ENCODE results near the gene KIAA1614. TPM values are rescaled to one million over a fixed set of nuclear protein-coding genes. Genes with fewer than 3 reads are reported as not detected.
A peak's percentile ranks its signal among the peaks of the same experiment; 100 is the strongest.

Gene KIAA1614
- total and polyA plus RNA-seq, 10 of the 15 experiments (the other 5 are each of a cell fraction or from before 2014, with no cell fraction given), result 0.03 to 1.0 (median 0.26) TPM; not detected in 1

- Histone ChIP-seq H4K20me1 (ENCODE audit: control insufficient read depth, insufficient read depth) (no peaks in the 10 kb centered on the region), H3K27me3 (replicated peaks in 1 of 2; ENCODE audit: control insufficient read depth in 2 of 2, insufficient read depth in 2 of 2, low read length in 1 of 2) (peaks cover 0 to 3% of the 10 kb centered on the region in 2 experiments; a peak in 1 of 4 replicates), H3K27ac (ENCODE audit: control insufficient read depth, insufficient read depth) (no peak overlapping the region), H3K36me3 (ENCODE audit: control insufficient read depth in 2 of 2, insufficient read depth in 2 of 2, low read length in 1 of 2) (no peaks in the 10 kb centered on the region), H2AFZ (ENCODE audit: control insufficient read depth, low read depth, low read length) (no peak overlapping the region), H3K4me1 (ENCODE audit: control insufficient read depth, insufficient read depth, low read length) (peaks cover 22% of the 10 kb centered on the region), H3K9me3 (replicated peaks; ENCODE audit: control insufficient read depth, insufficient read depth, low read length) (no peaks in the 10 kb centered on the region; the same call in 1 of the 3 replicates), H3K9ac (ENCODE audit: control insufficient read depth, insufficient read depth, low read length) (no peak overlapping the region), H3K4me2 (ENCODE audit: control insufficient read depth, insufficient read depth) (peak overlapping the region; percentile 85; the same call in 1 of the 2 replicates), H3K4me3 (peak overlapping the region; percentile 11; the same call in 1 of the 2 replicates), H3K79me2 (ENCODE audit: control insufficient read depth, insufficient read depth, low read length) (no peaks in the 10 kb centered on the region)
- SMC1A ChIA-PET (ENCODE audit: uncharacterized antibody, unreplicated experiment), result interaction anchor here (0.7 to 19.3 kb wide), 11 partner anchors 9 to 234 kb away, joined by 3 to 304 read pairs (median 8); partner anchors contain the start of gene STX6
- in situ Hi-C loops (cut with MboI) (no loop called here), intact Hi-C loops (cut with micrococcal nuclease; ENCODE audit: unreplicated experiment) (no loop called here)
- no peak for TF ChIP-seq ZNF217 (IDR thresholded peaks at IDR 0.05)
- TF ChIP-seq RELB (IDR thresholded peaks at IDR 0.05; ENCODE audit: low read depth), result no peak
- TF ChIP-seq PRDM15 (CRISPR knock-in tag; IDR thresholded peaks at IDR 0.05), result no peak
- TF ChIP-seq EZH2 (IDR thresholded peaks at IDR 0.05; ENCODE audit: borderline replicate concordance, control insufficient read depth, low read depth, low read length), result no peak
- TF ChIP-seq BCL3 (IDR thresholded peaks at IDR 0.05; ENCODE audit: borderline replicate concordance, insufficient read depth, low read depth, low read length, poor library complexity, severe bottlenecking), result no peak
- no peak for TF ChIP-seq BACH1 (IDR thresholded peaks at IDR 0.05; ENCODE audit: borderline replicate concordance)
- no peak for TF ChIP-seq SRF (IDR thresholded peaks at IDR 0.05; ENCODE audit: low read depth in 2 of 2, low read length in 2 of 2)
- no peak for TF ChIP-seq RUNX3 (IDR thresholded peaks at IDR 0.05; ENCODE audit: low read length)
- no peak for TF ChIP-seq TAF1 (IDR thresholded peaks at IDR 0.05; ENCODE audit: borderline replicate concordance, low read depth, low read length)
- no peak for TF ChIP-seq POU2F2 (IDR thresholded peaks at IDR 0.05; ENCODE audit: borderline replicate concordance, low read depth, low read length)
- no peak for TF ChIP-seq TBL1XR1 (IDR thresholded peaks at IDR 0.05; ENCODE audit: low read depth, low read length)
- TF ChIP-seq NR2C1 (IDR thresholded peaks at IDR 0.05), result no peak
- FAIRE-seq, result peak; percentile 7
- 70% methylated on average over 13 of the region's 15 CpGs for WGBS (ENCODE audit: insufficient coverage, insufficient replicate concordance, low lambda C conversion rate, missing lambda C conversion rate)
- no peak for ATAC-seq
- BruUV-seq (replicated peaks), result no TSS peak
- RAD21 ChIA-PET (ENCODE audit: unreplicated experiment), result interaction anchor here (1.0 to 3.0 kb wide), 13 partner anchors 8 to 277 kb away, joined by 3 to 31 read pairs (median 9); partner anchors contain the start of gene XPR1
- no peak for DNase-seq (ENCODE audit: low read depth, low spot score)
- CTCF ChIA-PET, result interaction anchor here (1.0 to 19.8 kb wide), 6 partner anchors 7 to 26 kb away, joined by 3 to 344 read pairs (median 7); no protein-coding TSS in a partner anchor
- POLR2A ChIA-PET, result interaction anchor here (1.0 to 1.5 kb wide), 4 partner anchors 9 to 183 kb away, joined by 3 to 5 read pairs (median 4); partner anchors contain the start of genes MR1 and STX6
Measured at GRCh38 chr1:180908074-180908765, 4.5 kb upstream of the KIAA1614 start.

Measured in GM12878 (cell line).